ENCODE data around the gene KCTD3. TPM values are rescaled to one million over a fixed set of nuclear protein-coding genes. Genes with fewer than 3 reads are reported as not detected.

KCTD3 gene
- total and polyA plus RNA-seq, 2 donors (not counting 1 experiment from before 2014, with no cell fraction given), result 2.3 to 3.0 TPM

GRCh38 chr1:215539803-215540570 lies 27.1 kb upstream of the KCTD3 start:
- CTCF ChIA-PET, result interaction anchor here (1.9 kb wide), 1 partner anchor 13 kb away, joined by 8 read pairs; no protein-coding TSS in a partner anchor
- no peak overlapping the region for H3K4me3 Mint-ChIP-seq
- H3K79me2 ChIP-seq (ENCODE audit: control insufficient read depth, insufficient read depth, low read length), result no peaks in the 10 kb centered on the region
- no peak for DNase-seq
- POLR2A ChIA-PET, result no interaction called here
- H3K27ac Mint-ChIP-seq, result no peak overlapping the region
- no peaks in the 10 kb centered on the region for H3K9me3 Mint-ChIP-seq (ENCODE audit: insufficient read depth)
- H3K4me2 ChIP-seq (replicated peaks; ENCODE audit: low read depth, low read length, poor library complexity, severe bottlenecking), result no peak overlapping the region
- no peak overlapping the region for H3K27ac ChIP-seq (ENCODE audit: low read length in 2 of 2)
- WGBS (ENCODE audit: insufficient coverage), result 91% methylated on average over 3 of the region's 5 CpGs
- H3K36me3 ChIP-seq (replicated peaks in 1 of 2; ENCODE audit: control extremely low read depth in 1 of 2, control insufficient read depth in 1 of 2, extremely low read depth in 1 of 2, insufficient read depth in 2 of 2, low read length in 1 of 2), result no peaks in the 10 kb centered on the region
- H4K20me1 ChIP-seq (ENCODE audit: control insufficient read depth, insufficient read depth, low read length, poor library complexity, severe bottlenecking), result no peaks in the 10 kb centered on the region
- TF ChIP-seq CTCF (IDR thresholded peaks at IDR 0.05) (no peak), EZH2 (IDR thresholded peaks at IDR 0.05; ENCODE audit: borderline replicate concordance, insufficient read depth, low read depth, low read length, poor library complexity, severe bottlenecking) (no peak)
- no peaks in the 10 kb centered on the region for H3K4me1 ChIP-seq (ENCODE audit: control insufficient read depth in 2 of 2, insufficient read depth in 2 of 2, low read length in 2 of 2)
- intact Hi-C loops (cut with micrococcal nuclease), result no loop called here
- no peaks in the 10 kb centered on the region for H3K9me3 ChIP-seq (ENCODE audit: control extremely low read depth in 1 of 3, control insufficient read depth in 2 of 3, insufficient read depth in 1 of 3, low read length in 2 of 3)
- ATAC-seq (ENCODE audit: low read depth), result no peak
- no peak overlapping the region for H3K9ac ChIP-seq (ENCODE audit: low read length)
- H3K27me3 Mint-ChIP-seq, result no peaks in the 10 kb centered on the region
- no peak overlapping the region for H3K4me3 ChIP-seq (ENCODE audit: control extremely low read depth in 1 of 5, extremely low read depth in 1 of 5, insufficient read depth in 1 of 5, low read depth in 2 of 5, low read length in 4 of 5)
- no peak overlapping the region for H2AFZ ChIP-seq (ENCODE audit: insufficient read depth, low read depth, low read length, poor library complexity, severe bottlenecking)
- no peaks in the 10 kb centered on the region for H3K4me1 Mint-ChIP-seq
- no peaks in the 10 kb centered on the region for H3K27me3 ChIP-seq (replicated peaks in 1 of 4; ENCODE audit: control extremely low read depth in 1 of 4, control insufficient read depth in 3 of 4, insufficient read depth in 4 of 4, low read length in 3 of 4)

GRCh38 chr1:215542301-215542700 lies 24.8 kb upstream of the KCTD3 start:
- H3K27ac Mint-ChIP-seq, result no peak overlapping the region
- TF ChIP-seq CTCF (IDR thresholded peaks at IDR 0.05) (no peak), EZH2 (IDR thresholded peaks at IDR 0.05; ENCODE audit: borderline replicate concordance, insufficient read depth, low read depth, low read length, poor library complexity, severe bottlenecking) (no peak)
- Histone ChIP-seq H4K20me1 (ENCODE audit: control insufficient read depth, insufficient read depth, low read length, poor library complexity, severe bottlenecking) (no peaks in the 10 kb centered on the region), H3K27ac (ENCODE audit: low read length in 2 of 2) (no peak overlapping the region), H3K36me3 (replicated peaks in 1 of 2; ENCODE audit: control extremely low read depth in 1 of 2, control insufficient read depth in 1 of 2, extremely low read depth in 1 of 2, insufficient read depth in 2 of 2, low read length in 1 of 2) (no peaks in the 10 kb centered on the region), H3K9me3 (ENCODE audit: control extremely low read depth in 1 of 3, control insufficient read depth in 2 of 3, insufficient read depth in 1 of 3, low read length in 2 of 3) (no peaks in the 10 kb centered on the region), H3K4me2 (replicated peaks; ENCODE audit: low read depth, low read length, poor library complexity, severe bottlenecking) (no peak overlapping the region), H3K4me1 (ENCODE audit: control insufficient read depth in 2 of 2, insufficient read depth in 2 of 2, low read length in 2 of 2) (no peaks in the 10 kb centered on the region), H3K9ac (ENCODE audit: low read length) (no peak overlapping the region), H3K27me3 (replicated peaks in 1 of 4; ENCODE audit: control extremely low read depth in 1 of 4, control insufficient read depth in 3 of 4, insufficient read depth in 4 of 4, low read length in 3 of 4) (no peaks in the 10 kb centered on the region), H3K4me3 (ENCODE audit: control extremely low read depth in 1 of 5, extremely low read depth in 1 of 5, insufficient read depth in 1 of 5, low read depth in 2 of 5, low read length in 4 of 5) (no peak overlapping the region), H3K79me2 (ENCODE audit: control insufficient read depth, insufficient read depth, low read length) (no peaks in the 10 kb centered on the region), H2AFZ (ENCODE audit: insufficient read depth, low read depth, low read length, poor library complexity, severe bottlenecking) (no peak overlapping the region)
- H3K9me3 Mint-ChIP-seq (ENCODE audit: insufficient read depth), result no peaks in the 10 kb centered on the region
- no peaks in the 10 kb centered on the region for H3K27me3 Mint-ChIP-seq
- DNase-seq, result no peak
- H3K4me1 Mint-ChIP-seq, result no peaks in the 10 kb centered on the region
- no peak for ATAC-seq (ENCODE audit: low read depth)
- ChIA-PET POLR2A (no interaction called here), CTCF (no interaction called here)
- no peak overlapping the region for H3K4me3 Mint-ChIP-seq
- intact Hi-C loops (cut with micrococcal nuclease), result no loop called here
- WGBS (ENCODE audit: insufficient coverage), result no CpG with 5 or more reads among the region's 1 CpG
